Natural killer cell (primary cell): Measurements from ENCODE around the gene ANXA2R. TPM values are rescaled to one million over a fixed set of nuclear protein-coding genes. Genes with fewer than 3 reads are reported as not detected.
A peak's percentile ranks its signal among the peaks of the same experiment; 100 is the strongest.

Source experiments
- ATAC-seq, 3 donors: fragments of 150-1000 bp in 2 of 3; fragments of 200-7000 bp in 1 of 3; cut with Tn5 transposase; 1 replicate in 1 of 3; 2 replicates in 2 of 3; pipeline ENCODE4 v1.10.0; 2021; ENCODE audit warnings: mild to moderate bottlenecking in 2 of 3, moderate library complexity in 2 of 3
- DNase-seq, 2 donors: peaks; one replicate each; pipeline versions ENCODE4 v3.0.0 to v3.0.0-alpha.2; 2013 to 2021; ENCODE audit warnings: mixed read lengths in 1 of 2
- H3K27ac ChIP-seq: one replicate; pipeline ENCODE4 v1.5.1; 2013; ENCODE audit warnings: mild to moderate bottlenecking, low read length
- H3K27me3 ChIP-seq: one replicate; pipeline ENCODE4 v1.6.1; 2013; ENCODE audit warnings: low read length; ENCODE audit not compliant: control insufficient read depth, insufficient read depth
- H3K36me3 ChIP-seq: one replicate; pipeline ENCODE4 v1.6.1; 2013; ENCODE audit warnings: low read length; ENCODE audit not compliant: control insufficient read depth, insufficient read depth
- H3K4me1 ChIP-seq: one replicate; pipeline ENCODE4 v1.6.1; 2013; ENCODE audit warnings: low read length; ENCODE audit not compliant: control insufficient read depth, insufficient read depth
- H3K4me3 ChIP-seq: one replicate; pipeline ENCODE4 v1.5.1; 2013; ENCODE audit warnings: low read length
- H3K9me3 ChIP-seq: one replicate; pipeline ENCODE4 v1.6.1; 2013; ENCODE audit warnings: low read length; ENCODE audit not compliant: control insufficient read depth, insufficient read depth
- H3K27ac Mint-ChIP-seq, 2 donors: one replicate each; pipeline ENCODE4 v1.8.0; 2022; ENCODE audit warnings: mild to moderate bottlenecking in 2 of 2, mixed read lengths in 2 of 2, moderate library complexity in 1 of 2
- H3K27me3 Mint-ChIP-seq, 2 donors: one replicate each; pipeline ENCODE4 v1.8.0; 2022; ENCODE audit warnings: low read depth in 2 of 2, mixed read lengths in 2 of 2
- H3K36me3 Mint-ChIP-seq: one replicate; pipeline ENCODE4 v1.8.0; 2022; ENCODE audit warnings: mixed read lengths
- H3K4me1 Mint-ChIP-seq, 2 donors: one replicate each; pipeline ENCODE4 v1.8.0; 2022; ENCODE audit warnings: mixed read lengths in 2 of 2
- H3K4me3 Mint-ChIP-seq: one replicate; pipeline ENCODE4 v1.8.0; 2022; ENCODE audit warnings: mild to moderate bottlenecking, moderate library complexity, mixed read lengths
- H3K9me3 Mint-ChIP-seq, 2 donors: one replicate each; pipeline ENCODE4 v1.8.0; 2022; ENCODE audit warnings: mixed read lengths in 2 of 2
- WGBS: methylation state at CpG from one replicate; pipeline ENCODE4 v1.1.7; 2013; ENCODE audit warnings: missing lambda C conversion rate; ENCODE audit not compliant: insufficient coverage; 5-methylcytosine and 5-hydroxymethylcytosine counted together
- intact Hi-C: fragments of 100-400 bp; cut with micrococcal nuclease; formaldehyde crosslinking; loops from one replicate; pipeline ENCODE4 v1.14.2; 2022
- total RNA-seq, 4 donors: library from RNA; stranded (reverse); fragments of 120-200 nt in 1 of 4; gene quantifications; one replicate each; pipeline versions ENCODE4 v1.2.3 to v1.2.4, GENCODE V29; 2013 to 2022
- TF ChIP-seq, protein P1 (sequence below): fragments of 200-600 bp; IDR thresholded peaks from one replicate; pipeline ENCODE4 v1.8.0; 2022; ENCODE audit warnings: antibody characterized with exemption

Gene ANXA2R
- total RNA-seq, 3 donors from 2014 or later (not counting 1 experiment from before 2014, with no cell fraction given): 34.3 to 55.2 (median 38.0) TPM

DNA sequence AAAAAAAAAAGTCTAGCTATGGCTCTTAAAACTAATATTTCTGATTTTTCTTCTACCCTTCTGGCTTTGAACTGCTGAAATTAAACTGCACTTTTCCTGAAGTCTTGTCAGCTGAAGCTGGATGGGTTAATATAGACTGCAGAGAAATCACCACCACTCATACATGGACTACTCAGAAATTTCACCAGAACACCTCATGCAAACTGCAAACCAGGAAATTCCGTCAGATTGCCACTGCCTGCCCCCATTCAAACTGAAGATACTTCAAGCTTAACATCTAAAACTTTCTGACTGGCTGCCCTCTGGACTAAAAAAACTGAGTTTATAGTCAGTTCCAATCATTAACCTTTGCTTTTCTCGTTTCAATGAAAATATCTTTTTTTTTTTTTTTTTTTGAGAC is 11.6 kb upstream of the ANXA2R start:
- no peak overlapping the region for H3K4me3 ChIP-seq
- H3K27ac ChIP-seq: no peak overlapping the region
- TF ChIP-seq, protein P1, sequence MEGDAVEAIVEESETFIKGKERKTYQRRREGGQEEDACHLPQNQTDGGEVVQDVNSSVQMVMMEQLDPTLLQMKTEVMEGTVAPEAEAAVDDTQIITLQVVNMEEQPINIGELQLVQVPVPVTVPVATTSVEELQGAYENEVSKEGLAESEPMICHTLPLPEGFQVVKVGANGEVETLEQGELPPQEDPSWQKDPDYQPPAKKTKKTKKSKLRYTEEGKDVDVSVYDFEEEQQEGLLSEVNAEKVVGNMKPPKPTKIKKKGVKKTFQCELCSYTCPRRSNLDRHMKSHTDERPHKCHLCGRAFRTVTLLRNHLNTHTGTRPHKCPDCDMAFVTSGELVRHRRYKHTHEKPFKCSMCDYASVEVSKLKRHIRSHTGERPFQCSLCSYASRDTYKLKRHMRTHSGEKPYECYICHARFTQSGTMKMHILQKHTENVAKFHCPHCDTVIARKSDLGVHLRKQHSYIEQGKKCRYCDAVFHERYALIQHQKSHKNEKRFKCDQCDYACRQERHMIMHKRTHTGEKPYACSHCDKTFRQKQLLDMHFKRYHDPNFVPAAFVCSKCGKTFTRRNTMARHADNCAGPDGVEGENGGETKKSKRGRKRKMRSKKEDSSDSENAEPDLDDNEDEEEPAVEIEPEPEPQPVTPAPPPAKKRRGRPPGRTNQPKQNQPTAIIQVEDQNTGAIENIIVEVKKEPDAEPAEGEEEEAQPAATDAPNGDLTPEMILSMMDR: no peak
- no peaks in the 10 kb centered on the region for H3K36me3 ChIP-seq
- H3K4me1 ChIP-seq: no peaks in the 10 kb centered on the region
- intact Hi-C loops: no loop called here
- DNase-seq (no peak), ATAC-seq (no peak)
- H3K4me1 Mint-ChIP-seq: peaks cover 4 to 6% of the 10 kb centered on the region in 2 donors
- 81% methylated on average over 2 of the region's 2 CpGs for WGBS
- H3K27me3 ChIP-seq: no peaks in the 10 kb centered on the region
- H3K27ac Mint-ChIP-seq: no peak overlapping the region
- no peaks in the 10 kb centered on the region for H3K36me3 Mint-ChIP-seq
- peaks cover 0 to 8% of the 10 kb centered on the region in 2 donors for H3K9me3 Mint-ChIP-seq
- no peaks in the 10 kb centered on the region for H3K9me3 ChIP-seq
- no peaks in the 10 kb centered on the region for H3K27me3 Mint-ChIP-seq
- H3K4me3 Mint-ChIP-seq: no peak overlapping the region

DNA sequence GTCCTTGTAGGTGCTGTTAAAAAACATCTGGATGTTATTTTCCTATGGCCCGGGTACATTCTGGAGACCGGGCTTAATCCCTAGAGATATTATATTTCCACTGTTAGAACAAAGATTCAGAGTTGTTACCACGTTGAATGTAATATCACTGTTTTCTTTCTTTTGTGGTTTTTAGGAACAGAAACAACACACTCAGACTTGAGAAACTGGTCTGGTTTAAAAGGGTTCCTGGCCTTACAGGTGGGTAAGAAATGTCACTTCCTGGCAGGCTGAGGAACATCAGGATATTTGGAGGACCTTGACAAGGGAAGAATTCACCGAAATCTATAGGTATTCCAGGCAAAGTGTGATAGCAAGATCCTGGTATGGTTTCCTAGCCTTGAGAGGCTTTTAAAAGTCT is 10.3 kb upstream of the ANXA2R start:
- H3K9me3 Mint-ChIP-seq: peaks cover 0 to 4% of the 10 kb centered on the region in 2 donors
- no peaks in the 10 kb centered on the region for H3K27me3 Mint-ChIP-seq
- DNase-seq (no peak), ATAC-seq (no peak)
- H3K4me3 Mint-ChIP-seq: no peak overlapping the region
- Histone ChIP-seq H3K27ac (no peak overlapping the region), H3K27me3 (no peaks in the 10 kb centered on the region), H3K4me1 (peaks cover 4% of the 10 kb centered on the region), H3K36me3 (no peaks in the 10 kb centered on the region), H3K4me3 (no peak overlapping the region), H3K9me3 (no peaks in the 10 kb centered on the region)
- no peaks in the 10 kb centered on the region for H3K36me3 Mint-ChIP-seq
- intact Hi-C loops: no loop called here
- no peak overlapping the region for H3K27ac Mint-ChIP-seq
- peaks cover 10 to 13% of the 10 kb centered on the region in 2 donors for H3K4me1 Mint-ChIP-seq
- WGBS: 56% methylated on average over 3 of the region's 4 CpGs
- TF ChIP-seq, protein P1: no peak

DNA sequence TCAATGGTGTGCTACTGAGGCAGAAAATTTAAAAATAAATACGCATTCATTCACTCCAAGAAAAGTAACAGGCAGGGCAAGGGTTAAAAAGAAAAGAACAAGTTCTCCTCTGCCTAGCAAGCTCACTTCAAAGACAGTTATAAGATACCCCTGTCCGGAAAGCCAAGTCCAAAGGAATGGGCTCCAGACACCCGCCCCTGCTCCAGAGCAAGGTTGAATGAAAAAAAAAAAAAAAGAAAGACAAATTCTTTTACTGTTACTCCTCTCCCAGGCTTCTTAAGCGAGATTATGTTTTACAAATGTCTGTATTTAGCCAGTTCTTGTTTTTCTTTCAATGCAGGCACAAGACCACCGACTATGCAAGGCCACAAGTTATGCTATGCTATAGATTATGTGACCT is 9.1 kb upstream of the ANXA2R start:
- peaks cover 20 to 22% of the 10 kb centered on the region in 2 donors for H3K4me1 Mint-ChIP-seq
- peaks cover 2% of the 10 kb centered on the region for H3K36me3 ChIP-seq
- WGBS: 79% methylated on average over 4 of the region's 5 CpGs

DNA sequence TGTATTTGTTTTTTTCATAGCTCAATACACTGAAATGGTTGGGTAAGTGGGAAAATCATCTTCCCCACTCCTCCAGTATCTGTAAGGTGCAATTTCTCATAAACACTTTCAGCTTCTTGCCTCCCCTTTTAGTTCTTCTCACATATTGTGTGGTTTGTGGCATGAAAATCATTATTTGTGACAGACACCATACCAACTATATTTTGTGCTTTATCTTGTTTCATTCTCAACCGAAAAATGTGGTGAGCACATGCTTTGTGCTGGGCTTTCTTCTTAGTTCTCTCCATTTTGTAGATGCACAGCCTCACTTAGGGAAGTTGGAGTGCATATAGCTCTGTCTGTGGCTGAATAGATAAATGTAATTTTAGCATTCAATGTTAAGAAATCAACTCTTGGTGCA is 6.4 kb upstream of the ANXA2R start:
- Mint-ChIP-seq H3K27me3 (no peaks in the 10 kb centered on the region), H3K36me3 (no peaks in the 10 kb centered on the region), H3K4me3 (peak overlapping the region; percentile 47), H3K9me3 (no peaks in the 10 kb centered on the region), H3K4me1 (peaks cover 39% of the 10 kb centered on the region in 2 donors), H3K27ac (peak overlapping the region; percentile 72 to 74)
- no peak overlapping the region for H3K4me3 ChIP-seq
- peak overlapping the region; percentile 6 for H3K27ac ChIP-seq
- WGBS: 57% methylated on average over 1 of the region's 1 CpG
- ATAC-seq (no peak), DNase-seq (no peak)
- TF ChIP-seq, protein P1: no peak
- intact Hi-C loops: no loop called here
- H3K4me1 ChIP-seq: peaks cover 30% of the 10 kb centered on the region
- no peaks in the 10 kb centered on the region for H3K27me3 ChIP-seq
- H3K36me3 ChIP-seq: peaks cover 2% of the 10 kb centered on the region
- H3K9me3 ChIP-seq: no peaks in the 10 kb centered on the region

More for the DNA sequence above, 9.1 kb upstream of the ANXA2R start:
- Histone ChIP-seq H3K4me3 (no peak overlapping the region), H3K4me1 (peaks cover 8% of the 10 kb centered on the region), H3K27me3 (no peaks in the 10 kb centered on the region), H3K9me3 (no peaks in the 10 kb centered on the region), H3K27ac (no peak overlapping the region)
- Mint-ChIP-seq H3K27ac (no peak overlapping the region), H3K4me3 (no peak overlapping the region), H3K36me3 (no peaks in the 10 kb centered on the region), H3K27me3 (no peaks in the 10 kb centered on the region), H3K9me3 (no peaks in the 10 kb centered on the region)
- no peak for ATAC-seq
- intact Hi-C loops: no loop called here
- TF ChIP-seq, protein P1: no peak
- no peak for DNase-seq
